Left ventricle myocardium inferior (tissue), 1 donor: ENCODE data around the gene C9orf78. TPM values are rescaled to one million over a fixed set of nuclear protein-coding genes. Genes with fewer than 3 reads are reported as not detected.

Experiments used
- DNase-seq: peaks from one replicate; pipeline ENCODE4 v3.0.0-alpha.2; 2020
- H3K27ac ChIP-seq: fragments of 200-600 bp; replicated peaks from 2 replicates; pipeline ENCODE4 v1.8.0; 2021
- H3K27me3 ChIP-seq: fragments of 200-600 bp; 2 replicates; pipeline ENCODE4 v1.8.0; 2021; ENCODE audit warnings: low read depth
- H3K36me3 ChIP-seq: fragments of 200-600 bp; 2 replicates; pipeline ENCODE4 v1.8.0; 2021
- H3K4me1 ChIP-seq: fragments of 200-600 bp; 2 replicates; pipeline ENCODE4 v1.8.0; 2021
- H3K4me3 ChIP-seq: fragments of 200-600 bp; 2 replicates; pipeline ENCODE4 v1.8.0; 2021; ENCODE audit warnings: mild to moderate bottlenecking, moderate library complexity
- H3K9me3 ChIP-seq: fragments of 200-600 bp; replicated peaks from 2 replicates; pipeline ENCODE4 v1.8.0; 2021
- CTCF ChIP-seq: fragments of 200-600 bp; IDR thresholded peaks from 2 replicates; pipeline ENCODE4 v1.8.0; 2021; ENCODE audit warnings: antibody characterized with exemption, mild to moderate bottlenecking, borderline replicate concordance
- intact Hi-C: fragments of 100-400 bp; cut with micrococcal nuclease; formaldehyde crosslinking; loops from one replicate; pipeline ENCODE4 v1.11.0; 2022
- total RNA-seq: library from RNA; stranded (reverse); fragmentation: NEBNext Ultra II Directional; extraction: Animal tissue kit (Norgen Biotek cat#: 25700); gene quantifications from one replicate; pipeline ENCODE4 v1.2.1, GENCODE V29; 2021
- donor health status: DM: no; HTN: yes; CAD: no; lungs with severe emphysema.

C9orf78 gene
- total RNA-seq, 1 donor from 2014 or later = 30.0 TPM

DNA sequence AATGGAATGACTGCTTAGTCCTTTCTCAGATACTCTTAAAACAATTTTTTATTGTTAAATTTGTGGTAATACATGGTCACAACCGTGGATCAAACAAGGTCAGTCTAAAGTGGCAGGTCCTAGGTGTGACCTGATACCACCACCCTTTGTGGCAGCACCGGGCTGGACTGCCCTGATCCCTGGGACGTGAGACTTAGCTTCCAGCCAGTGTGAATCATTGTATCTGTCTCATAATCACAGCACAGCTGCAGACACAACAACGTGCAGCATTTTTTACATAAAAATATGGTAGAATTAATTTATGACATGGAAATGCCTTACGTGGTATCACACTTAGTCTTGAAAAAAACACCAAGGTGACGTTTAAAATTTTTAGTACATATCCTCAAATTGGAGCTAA, 24.3 kb downstream of the C9orf78 start:
- intact Hi-C loops = no loop called here
- Histone ChIP-seq H3K4me1 (no peaks in the 10 kb centered on the region), H3K27ac (no peak overlapping the region), H3K9me3 (no peaks in the 10 kb centered on the region), H3K4me3 (no peak overlapping the region), H3K27me3 (no peaks in the 10 kb centered on the region), H3K36me3 (peaks cover 67% of the 10 kb centered on the region)
- no peak for DNase-seq
- TF ChIP-seq CTCF = no peak

DNA sequence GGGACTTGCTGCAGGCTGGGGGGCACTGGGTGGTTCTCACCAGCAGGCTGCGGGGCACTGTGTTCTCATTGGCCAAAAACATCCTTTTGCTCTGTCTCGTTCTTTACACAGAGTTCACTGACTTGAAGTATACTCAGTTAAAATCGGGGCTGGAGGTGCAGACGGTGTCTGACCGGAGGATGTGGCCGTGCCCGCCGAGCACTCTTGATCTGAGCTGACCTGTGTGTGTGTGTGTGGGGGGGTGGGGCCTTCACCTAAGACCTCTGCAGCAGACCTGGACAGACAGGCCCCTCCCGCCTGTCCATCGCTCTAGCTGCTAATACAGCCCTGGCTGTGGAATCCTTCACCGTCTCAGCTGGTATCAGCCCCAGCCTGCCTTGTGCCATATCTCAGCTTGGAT, 25.0 kb downstream of the C9orf78 start:
- peaks cover 60% of the 10 kb centered on the region for H3K36me3 ChIP-seq
- no peak for TF ChIP-seq CTCF
- no peaks in the 10 kb centered on the region for H3K27me3 ChIP-seq
- H3K27ac ChIP-seq = no peak overlapping the region
- intact Hi-C loops = no loop called here
- no peak overlapping the region for H3K4me3 ChIP-seq
- no peaks in the 10 kb centered on the region for H3K9me3 ChIP-seq
- no peak for DNase-seq
- no peaks in the 10 kb centered on the region for H3K4me1 ChIP-seq

GRCh38 chr9:129809346-129809745, 25.7 kb downstream of the C9orf78 start:
- Histone ChIP-seq H3K27ac (no peak overlapping the region), H3K9me3 (no peaks in the 10 kb centered on the region), H3K36me3 (peaks cover 57% of the 10 kb centered on the region), H3K4me1 (peaks cover 1% of the 10 kb centered on the region), H3K27me3 (no peaks in the 10 kb centered on the region), H3K4me3 (no peak overlapping the region)
- intact Hi-C loops = no loop called here
- DNase-seq = no peak
- TF ChIP-seq CTCF = no peak

- no peak overlapping the region for H3K27ac ChIP-seq
- H3K9me3 ChIP-seq = no peaks in the 10 kb centered on the region
- peaks cover 33% of the 10 kb centered on the region for H3K36me3 ChIP-seq
- H3K27me3 ChIP-seq = no peaks in the 10 kb centered on the region
- H3K4me1 ChIP-seq = peaks cover 18% of the 10 kb centered on the region
- intact Hi-C loops = no loop called here
- TF ChIP-seq CTCF = no peak
- no peak overlapping the region for H3K4me3 ChIP-seq
- DNase-seq = no peak
Measured at GRCh38 chr9:129806061-129806460, 29.0 kb downstream of the C9orf78 start.

- intact Hi-C loops = no loop called here
- no peak for DNase-seq
- peak overlapping the region; percentile 89 for H3K27ac ChIP-seq
Measured at GRCh38 chr9:129803676-129804060, 31.4 kb downstream of the C9orf78 start.

More at GRCh38 chr9:129803676-129804060, 31.4 kb downstream of the C9orf78 start:
- Histone ChIP-seq H3K4me1 (peaks cover 18% of the 10 kb centered on the region), H3K4me3 (peak overlapping the region; percentile 83), H3K36me3 (peaks cover 10% of the 10 kb centered on the region), H3K9me3 (no peaks in the 10 kb centered on the region), H3K27me3 (no peaks in the 10 kb centered on the region)
- no peak for TF ChIP-seq CTCF
